Upper lobe of left lung (tissue), 6 donors: ENCODE results near the gene VDAC2. TPM values are rescaled to one million over a fixed set of nuclear protein-coding genes. Genes with fewer than 3 reads are reported as not detected.
A peak's percentile ranks its signal among the peaks of the same experiment; 100 is the strongest.

Experiments used
- ATAC-seq, 2 donors: fragments of 200-7000 bp; cut with Tn5 transposase; one replicate each; pipeline ENCODE4 v1.9.1; 2022; ENCODE audit warnings: mild to moderate bottlenecking in 2 of 2, moderate library complexity in 2 of 2; ENCODE audit not compliant: low FRiP score in 2 of 2
- DNase-seq, 2 donors: peaks; one replicate each; pipeline ENCODE4 v3.0.0-alpha.2; 2019 to 2020
- H3K27ac ChIP-seq, 4 donors: fragments of 200-600 bp; sonication (generic); one replicate each; pipeline ENCODE4 v1.5.1; 2016 to 2019
- H3K27me3 ChIP-seq, 4 donors: fragments of 200-600 bp; sonication (generic); one replicate each; pipeline ENCODE4 v1.5.1; 2017 to 2019
- H3K36me3 ChIP-seq, 4 donors: fragments of 200-600 bp; sonication (generic); one replicate each; pipeline ENCODE4 v1.5.1; 2016 to 2019
- H3K4me1 ChIP-seq, 4 donors: fragments of 200-600 bp; sonication (generic); one replicate each; pipeline ENCODE4 v1.5.1; 2018 to 2019
- H3K4me3 ChIP-seq, 4 donors: fragments of 200-600 bp; sonication (generic); one replicate each; pipeline ENCODE4 v1.5.1; 2017 to 2019; ENCODE audit warnings: mild to moderate bottlenecking in 2 of 4, moderate library complexity in 1 of 4
- H3K9me3 ChIP-seq, 4 donors: fragments of 200-600 bp; sonication (generic); one replicate each; pipeline ENCODE4 v1.5.1; 2018 to 2019
- EP300 ChIP-seq, 4 donors: sonication (generic); formaldehyde crosslinking; IDR thresholded peaks; one replicate each; pipeline ENCODE4 v1.5.1; 2017; ENCODE audit warnings: antibody characterized with exemption in 4 of 4, control low read depth in 2 of 4
- POLR2A ChIP-seq, 4 donors: fragments of 450-650 bp; IDR thresholded peaks; one replicate each; pipeline ENCODE4 v1.5.1; 2016 to 2017; ENCODE audit warnings: antibody characterized with exemption in 4 of 4, mild to moderate bottlenecking in 2 of 4
- POLR2AphosphoS5 ChIP-seq, 2 donors: sonication (generic); formaldehyde crosslinking; IDR thresholded peaks; one replicate each; pipeline ENCODE4 v1.5.1; 2017; ENCODE audit warnings: antibody characterized with exemption in 2 of 2
- WGBS, 2 donors: methylation state at CpG; one replicate each; pipeline ENCODE4 v1.1.5; 2017 to 2018; 5-methylcytosine and 5-hydroxymethylcytosine counted together
- total RNA-seq, 6 donors: library from RNA; depleted of rRNA in 4 of 6; stranded (reverse); fragments of >200 nt in 4 of 6; gene quantifications; one replicate each; pipeline versions ENCODE4 v1.1.0 to v1.2.1, GENCODE V29; 2016 to 2021
- TF ChIP-seq, protein P1 (sequence below), 6 experiments: fragments of 450-650 bp in 4 of 6; fragments of 200-600 bp in 2 of 6; sonication (generic) in 2 of 6; IDR thresholded peaks; one replicate each; pipeline ENCODE4 v1.5.1; 2016 to 2019; ENCODE audit warnings: antibody characterized with exemption in 6 of 6
- donor health status: DM: no; HTN: no; CAD: no; lungs with moderate emphysema.
- donor health status: DM: no; HTN: yes; CAD: no; lungs with severe emphysema.

Gene VDAC2
- total RNA-seq, 6 donors from 2014 or later, result 54.5 to 137 (median 98.8) TPM

GRCh38 chr10:75239096-75239790, 28.6 kb downstream of the VDAC2 start:
- ATAC-seq (no peak), DNase-seq (no peak)
- WGBS, 2 donors, result 92 to 93% methylated on average over 10 to 11 of the region's 11 CpGs
- Histone ChIP-seq H3K4me1 (peaks cover 11 to 14% (median 13%) of the 10 kb centered on the region in 4 donors), H3K36me3 (no peaks in the 10 kb centered on the region), H3K27me3 (no peaks in the 10 kb centered on the region), H3K27ac (no peak overlapping the region), H3K9me3 (no peaks in the 10 kb centered on the region), H3K4me3 (no peak overlapping the region)
- TF ChIP-seq POLR2A (IDR thresholded peaks at IDR 0.05), result no peak
- no peak for TF ChIP-seq EP300 (IDR thresholded peaks at IDR 0.05)
- TF ChIP-seq, protein P1, sequence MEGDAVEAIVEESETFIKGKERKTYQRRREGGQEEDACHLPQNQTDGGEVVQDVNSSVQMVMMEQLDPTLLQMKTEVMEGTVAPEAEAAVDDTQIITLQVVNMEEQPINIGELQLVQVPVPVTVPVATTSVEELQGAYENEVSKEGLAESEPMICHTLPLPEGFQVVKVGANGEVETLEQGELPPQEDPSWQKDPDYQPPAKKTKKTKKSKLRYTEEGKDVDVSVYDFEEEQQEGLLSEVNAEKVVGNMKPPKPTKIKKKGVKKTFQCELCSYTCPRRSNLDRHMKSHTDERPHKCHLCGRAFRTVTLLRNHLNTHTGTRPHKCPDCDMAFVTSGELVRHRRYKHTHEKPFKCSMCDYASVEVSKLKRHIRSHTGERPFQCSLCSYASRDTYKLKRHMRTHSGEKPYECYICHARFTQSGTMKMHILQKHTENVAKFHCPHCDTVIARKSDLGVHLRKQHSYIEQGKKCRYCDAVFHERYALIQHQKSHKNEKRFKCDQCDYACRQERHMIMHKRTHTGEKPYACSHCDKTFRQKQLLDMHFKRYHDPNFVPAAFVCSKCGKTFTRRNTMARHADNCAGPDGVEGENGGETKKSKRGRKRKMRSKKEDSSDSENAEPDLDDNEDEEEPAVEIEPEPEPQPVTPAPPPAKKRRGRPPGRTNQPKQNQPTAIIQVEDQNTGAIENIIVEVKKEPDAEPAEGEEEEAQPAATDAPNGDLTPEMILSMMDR (IDR thresholded peaks at IDR 0.05), result no peak
- no peak for TF ChIP-seq POLR2AphosphoS5 (IDR thresholded peaks at IDR 0.05)

- H3K27ac ChIP-seq, result no peak overlapping the region
- 92 to 96% methylated on average over 5 to 12 of the region's 12 CpGs for WGBS, 2 donors
- DNase-seq (no peak), ATAC-seq (no peak)
- H3K9me3 ChIP-seq, result no peaks in the 10 kb centered on the region
- peaks cover under 1 to 6% (median 5%) of the 10 kb centered on the region in 4 donors for H3K4me1 ChIP-seq
- H3K36me3 ChIP-seq, result no peaks in the 10 kb centered on the region
- H3K27me3 ChIP-seq, result no peaks in the 10 kb centered on the region
- no peak for TF ChIP-seq POLR2AphosphoS5 (IDR thresholded peaks at IDR 0.05)
- TF ChIP-seq, protein P1 (IDR thresholded peaks at IDR 0.05), result no peak
- no peak for TF ChIP-seq EP300 (IDR thresholded peaks at IDR 0.05)
- no peak for TF ChIP-seq POLR2A (IDR thresholded peaks at IDR 0.05)
- no peak overlapping the region for H3K4me3 ChIP-seq
These were observed 29.9 kb downstream of the VDAC2 start for GRCh38 chr10:75240329-75241076.

GRCh38 chr10:75243426-75243825, 32.8 kb downstream of the VDAC2 start:
- Histone ChIP-seq H3K27me3 (no peaks in the 10 kb centered on the region), H3K36me3 (no peaks in the 10 kb centered on the region), H3K4me3 (no peak overlapping the region), H3K4me1 (peaks cover 0 to 13% (median 3%) of the 10 kb centered on the region in 4 donors), H3K9me3 (no peaks in the 10 kb centered on the region), H3K27ac (no peak overlapping the region)
- DNase-seq, result no peak
- TF ChIP-seq POLR2AphosphoS5 (IDR thresholded peaks at IDR 0.05) (no peak), EP300 (IDR thresholded peaks at IDR 0.05) (no peak), POLR2A (IDR thresholded peaks at IDR 0.05) (no peak)
- TF ChIP-seq, protein P1 (IDR thresholded peaks at IDR 0.05), result no peak
- no peak for ATAC-seq
- 83 to 94% methylated on average over 10 of the region's 10 CpGs for WGBS, 2 donors

- WGBS, 2 donors, result 20 to 74% methylated on average over 1 to 8 of the region's 8 CpGs
- ATAC-seq, result no peak
- Histone ChIP-seq H3K27ac (no peak overlapping the region), H3K36me3 (no peaks in the 10 kb centered on the region), H3K9me3 (no peaks in the 10 kb centered on the region), H3K27me3 (no peaks in the 10 kb centered on the region), H3K4me1 (peaks cover 0 to 13% (median 3%) of the 10 kb centered on the region in 4 donors), H3K4me3 (no peak overlapping the region)
- TF ChIP-seq POLR2A (IDR thresholded peaks at IDR 0.05), result no peak
- no peak for TF ChIP-seq EP300 (IDR thresholded peaks at IDR 0.05)
- TF ChIP-seq, protein P1 (IDR thresholded peaks at IDR 0.05), result no peak
- TF ChIP-seq POLR2AphosphoS5 (IDR thresholded peaks at IDR 0.05), result no peak
- DNase-seq, result peak in 1 of 2 donors; percentile 45
These were observed 34.1 kb downstream of the VDAC2 start for GRCh38 chr10:75244487-75245353.
